Uterus (tissue), 2 donors: Measurements from ENCODE around the gene CFAP141.

ENCODE experiments used
- POLR2A ChIP-seq, 2 donors: fragments of 450-650 bp; IDR thresholded peaks; one replicate each; pipeline ENCODE4 v1.6.1; 2016; ENCODE audit warnings: antibody characterized with exemption in 2 of 2, mild to moderate bottlenecking in 1 of 2, moderate library complexity in 1 of 2
- TF ChIP-seq, protein P1 (sequence below), 4 experiments: fragments of 200-600 bp in 2 of 4; fragments of 450-650 bp in 2 of 4; sonication (generic) in 2 of 4; IDR thresholded peaks; one replicate each; pipeline ENCODE4 v1.5.1; 2016 to 2019; ENCODE audit warnings: antibody characterized with exemption in 4 of 4, mild to moderate bottlenecking in 2 of 4, moderate library complexity in 1 of 4

DNA sequence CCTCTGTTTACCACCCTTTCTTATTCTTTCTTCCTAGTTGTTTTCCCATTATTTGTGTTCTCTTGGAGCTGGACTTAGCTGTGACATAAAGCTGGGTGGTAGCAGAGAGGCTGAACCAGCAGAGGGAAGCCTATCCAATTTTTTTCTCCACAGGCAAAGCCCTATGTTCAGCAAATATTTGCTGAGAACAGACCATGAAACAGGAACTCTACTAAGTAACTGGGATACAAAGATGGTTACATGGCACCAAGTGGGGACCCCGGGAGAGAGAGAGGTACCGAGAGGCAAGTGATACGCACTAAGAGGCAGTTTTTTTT, 6.6 kb downstream of the CFAP141 start:
- no peak for TF ChIP-seq POLR2A (IDR thresholded peaks at IDR 0.05)
- TF ChIP-seq, protein P1, sequence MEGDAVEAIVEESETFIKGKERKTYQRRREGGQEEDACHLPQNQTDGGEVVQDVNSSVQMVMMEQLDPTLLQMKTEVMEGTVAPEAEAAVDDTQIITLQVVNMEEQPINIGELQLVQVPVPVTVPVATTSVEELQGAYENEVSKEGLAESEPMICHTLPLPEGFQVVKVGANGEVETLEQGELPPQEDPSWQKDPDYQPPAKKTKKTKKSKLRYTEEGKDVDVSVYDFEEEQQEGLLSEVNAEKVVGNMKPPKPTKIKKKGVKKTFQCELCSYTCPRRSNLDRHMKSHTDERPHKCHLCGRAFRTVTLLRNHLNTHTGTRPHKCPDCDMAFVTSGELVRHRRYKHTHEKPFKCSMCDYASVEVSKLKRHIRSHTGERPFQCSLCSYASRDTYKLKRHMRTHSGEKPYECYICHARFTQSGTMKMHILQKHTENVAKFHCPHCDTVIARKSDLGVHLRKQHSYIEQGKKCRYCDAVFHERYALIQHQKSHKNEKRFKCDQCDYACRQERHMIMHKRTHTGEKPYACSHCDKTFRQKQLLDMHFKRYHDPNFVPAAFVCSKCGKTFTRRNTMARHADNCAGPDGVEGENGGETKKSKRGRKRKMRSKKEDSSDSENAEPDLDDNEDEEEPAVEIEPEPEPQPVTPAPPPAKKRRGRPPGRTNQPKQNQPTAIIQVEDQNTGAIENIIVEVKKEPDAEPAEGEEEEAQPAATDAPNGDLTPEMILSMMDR (IDR thresholded peaks at IDR 0.05), result no peak
